ENCODE results near the gene ZNHIT1. TPM values are rescaled to one million over a fixed set of nuclear protein-coding genes. Genes with fewer than 3 reads are reported as not detected.

Gene ZNHIT1
- total RNA-seq, 1 donor from 2014 or later: 39.1 TPM

GRCh38 chr7:101185258-101185839 lies 32.6 kb upstream of the ZNHIT1 start:
- Histone ChIP-seq H3K36me3 (no peaks in the 10 kb centered on the region), H3K79me2 (ENCODE audit: low read depth) (no peaks in the 10 kb centered on the region), H3K27ac (no peak overlapping the region), H2AFZ (replicated peaks) (no peak overlapping the region), H3K4me3 (no peak overlapping the region), H3K4me1 (no peaks in the 10 kb centered on the region), H4K20me1 (ENCODE audit: low read depth) (no peaks in the 10 kb centered on the region), H3K9me3 (ENCODE audit: low read depth) (no peaks in the 10 kb centered on the region), H3F3A (ENCODE audit: low read depth) (peaks cover 14% of the 10 kb centered on the region), H3K27me3 (peaks cover 19% of the 10 kb centered on the region), H3K4me2 (no peak overlapping the region), H3K9ac (no peak overlapping the region)
- peaks cover 2% of the 10 kb centered on the region for H3K9me3 Mint-ChIP-seq
- H3K4me1 Mint-ChIP-seq: peaks cover 11% of the 10 kb centered on the region
- H3K4me3 Mint-ChIP-seq: no peak overlapping the region
- H3K36me3 Mint-ChIP-seq: no peaks in the 10 kb centered on the region
- TF ChIP-seq EZH2 (IDR thresholded peaks at IDR 0.05): no peak
- TF ChIP-seq, protein P1, sequence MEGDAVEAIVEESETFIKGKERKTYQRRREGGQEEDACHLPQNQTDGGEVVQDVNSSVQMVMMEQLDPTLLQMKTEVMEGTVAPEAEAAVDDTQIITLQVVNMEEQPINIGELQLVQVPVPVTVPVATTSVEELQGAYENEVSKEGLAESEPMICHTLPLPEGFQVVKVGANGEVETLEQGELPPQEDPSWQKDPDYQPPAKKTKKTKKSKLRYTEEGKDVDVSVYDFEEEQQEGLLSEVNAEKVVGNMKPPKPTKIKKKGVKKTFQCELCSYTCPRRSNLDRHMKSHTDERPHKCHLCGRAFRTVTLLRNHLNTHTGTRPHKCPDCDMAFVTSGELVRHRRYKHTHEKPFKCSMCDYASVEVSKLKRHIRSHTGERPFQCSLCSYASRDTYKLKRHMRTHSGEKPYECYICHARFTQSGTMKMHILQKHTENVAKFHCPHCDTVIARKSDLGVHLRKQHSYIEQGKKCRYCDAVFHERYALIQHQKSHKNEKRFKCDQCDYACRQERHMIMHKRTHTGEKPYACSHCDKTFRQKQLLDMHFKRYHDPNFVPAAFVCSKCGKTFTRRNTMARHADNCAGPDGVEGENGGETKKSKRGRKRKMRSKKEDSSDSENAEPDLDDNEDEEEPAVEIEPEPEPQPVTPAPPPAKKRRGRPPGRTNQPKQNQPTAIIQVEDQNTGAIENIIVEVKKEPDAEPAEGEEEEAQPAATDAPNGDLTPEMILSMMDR (IDR thresholded peaks at IDR 0.05): no peak
- TF ChIP-seq EZH2phosphoT487 (IDR thresholded peaks at IDR 0.05): no peak
- H3K27me3 Mint-ChIP-seq (ENCODE audit: insufficient read depth, low read depth): peaks cover 29% of the 10 kb centered on the region
- DNase-seq (ENCODE audit: low spot score): no peak
- no peak overlapping the region for H3K27ac Mint-ChIP-seq

- no peak overlapping the region for H3K27ac Mint-ChIP-seq
- no peak for DNase-seq (ENCODE audit: low spot score)
- peaks cover 7% of the 10 kb centered on the region for H3K4me1 Mint-ChIP-seq
- H3K4me1 ChIP-seq: no peaks in the 10 kb centered on the region
- no peak overlapping the region for H3K4me2 ChIP-seq
- H2AFZ ChIP-seq (replicated peaks): no peak overlapping the region
- no peaks in the 10 kb centered on the region for H4K20me1 ChIP-seq (ENCODE audit: low read depth)
- H3F3A ChIP-seq (ENCODE audit: low read depth): peaks cover 9% of the 10 kb centered on the region
- H3K27ac ChIP-seq: no peak overlapping the region
- H3K4me3 Mint-ChIP-seq: no peak overlapping the region
- no peaks in the 10 kb centered on the region for H3K9me3 Mint-ChIP-seq
- H3K27me3 ChIP-seq: peaks cover 11% of the 10 kb centered on the region
- H3K36me3 Mint-ChIP-seq: no peaks in the 10 kb centered on the region
- H3K4me3 ChIP-seq: no peak overlapping the region
- H3K9ac ChIP-seq: no peak overlapping the region
- H3K9me3 ChIP-seq (ENCODE audit: low read depth): no peaks in the 10 kb centered on the region
- H3K27me3 Mint-ChIP-seq (ENCODE audit: insufficient read depth, low read depth): peaks cover 23% of the 10 kb centered on the region
- no peaks in the 10 kb centered on the region for H3K36me3 ChIP-seq
- no peak for TF ChIP-seq EZH2phosphoT487 (IDR thresholded peaks at IDR 0.05)
- no peak for TF ChIP-seq EZH2 (IDR thresholded peaks at IDR 0.05)
- TF ChIP-seq, protein P1 (IDR thresholded peaks at IDR 0.05): no peak
- H3K79me2 ChIP-seq (ENCODE audit: low read depth): no peaks in the 10 kb centered on the region
Measured at GRCh38 chr7:101186194-101186593, 31.8 kb upstream of the ZNHIT1 start.

DNA sequence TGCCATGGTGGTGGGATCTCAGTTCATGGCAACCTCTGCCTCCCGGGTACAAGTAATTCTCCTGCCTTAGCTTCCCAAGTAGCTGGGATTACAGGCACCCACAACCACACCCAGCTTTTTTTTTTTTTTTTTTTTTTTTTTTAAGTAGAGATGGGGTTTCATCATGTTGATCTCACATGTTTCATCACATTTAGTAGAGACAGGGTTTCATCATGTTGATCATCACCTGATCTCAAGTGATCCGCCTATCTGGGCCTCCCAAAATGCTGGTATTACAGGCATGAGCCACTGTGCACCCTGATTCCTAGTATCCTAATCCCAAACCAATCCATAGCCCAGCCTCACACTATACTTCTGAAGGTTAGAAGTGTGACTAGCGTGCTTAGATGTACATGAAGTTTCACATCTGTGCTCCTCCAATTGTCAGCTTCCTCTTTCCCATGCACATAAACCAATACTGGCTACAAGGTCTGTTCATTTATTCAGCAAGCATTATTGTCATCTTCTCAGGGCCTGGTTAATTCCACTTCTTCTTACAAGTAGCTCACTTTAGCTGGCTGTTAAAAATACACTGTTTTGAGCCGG lies 31.0 kb upstream of the ZNHIT1 start:
- Histone ChIP-seq H3K4me1 (no peaks in the 10 kb centered on the region), H3K27me3 (peaks cover 3% of the 10 kb centered on the region), H3K79me2 (ENCODE audit: low read depth) (no peaks in the 10 kb centered on the region), H3K4me2 (no peak overlapping the region), H3K36me3 (no peaks in the 10 kb centered on the region), H3K9me3 (ENCODE audit: low read depth) (no peaks in the 10 kb centered on the region), H3K9ac (no peak overlapping the region), H4K20me1 (ENCODE audit: low read depth) (no peaks in the 10 kb centered on the region), H2AFZ (replicated peaks) (no peak overlapping the region), H3F3A (ENCODE audit: low read depth) (peaks cover 9% of the 10 kb centered on the region), H3K27ac (no peak overlapping the region), H3K4me3 (no peak overlapping the region)
- no peak overlapping the region for H3K4me3 Mint-ChIP-seq
- DNase-seq (ENCODE audit: low spot score): no peak
- no peak for TF ChIP-seq EZH2 (IDR thresholded peaks at IDR 0.05)
- TF ChIP-seq, protein P1 (IDR thresholded peaks at IDR 0.05): no peak
- TF ChIP-seq EZH2phosphoT487 (IDR thresholded peaks at IDR 0.05): no peak
- no peak overlapping the region for H3K27ac Mint-ChIP-seq
- peaks cover 7% of the 10 kb centered on the region for H3K4me1 Mint-ChIP-seq
- H3K36me3 Mint-ChIP-seq: no peaks in the 10 kb centered on the region
- H3K9me3 Mint-ChIP-seq: no peaks in the 10 kb centered on the region
- peaks cover 19% of the 10 kb centered on the region for H3K27me3 Mint-ChIP-seq (ENCODE audit: insufficient read depth, low read depth)
